ENCODE results near the gene ARHGAP6. TPM values are rescaled to one million over a fixed set of nuclear protein-coding genes. Genes with fewer than 3 reads are reported as not detected.

The ARHGAP6 gene
- total RNA-seq, 1 donor from 2014 or later, result 1.2 TPM

DNA sequence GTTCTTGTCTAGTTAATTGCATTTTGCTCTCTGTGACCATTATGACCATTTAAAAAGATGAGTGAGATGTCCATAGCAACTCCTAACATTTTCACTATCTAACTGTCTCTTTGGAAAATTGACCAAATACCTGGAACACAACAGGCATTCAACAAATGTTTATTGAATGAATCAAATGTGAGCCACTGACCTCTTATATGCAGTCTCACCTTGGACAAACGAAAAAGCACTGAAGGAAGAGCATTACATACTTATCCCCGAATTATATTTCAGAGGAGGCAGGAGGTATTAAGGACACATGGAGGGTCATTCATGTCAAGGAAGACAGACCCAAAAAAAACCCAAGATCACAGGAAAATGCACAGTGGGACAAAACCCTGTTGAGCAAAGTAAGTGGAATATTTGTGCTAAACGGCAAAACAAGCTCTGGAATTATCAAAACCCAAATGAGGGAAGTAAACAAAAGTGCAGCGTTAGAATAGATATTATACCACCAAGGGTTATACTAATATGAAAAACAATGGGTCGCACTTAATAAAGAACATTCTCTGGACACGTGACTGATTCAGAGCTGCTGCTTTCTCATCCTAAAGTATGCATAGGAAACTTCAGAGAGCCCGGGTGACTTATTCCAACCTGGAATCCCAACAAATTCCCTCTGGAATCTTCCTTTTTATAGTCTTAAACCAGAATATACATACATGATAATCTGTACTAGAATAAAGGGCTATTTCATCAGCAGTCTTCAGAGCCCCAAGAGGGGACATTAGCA lies 240.6 kb downstream of the ARHGAP6 start:
- no peak overlapping the region for H3K4me3 Mint-ChIP-seq

DNA sequence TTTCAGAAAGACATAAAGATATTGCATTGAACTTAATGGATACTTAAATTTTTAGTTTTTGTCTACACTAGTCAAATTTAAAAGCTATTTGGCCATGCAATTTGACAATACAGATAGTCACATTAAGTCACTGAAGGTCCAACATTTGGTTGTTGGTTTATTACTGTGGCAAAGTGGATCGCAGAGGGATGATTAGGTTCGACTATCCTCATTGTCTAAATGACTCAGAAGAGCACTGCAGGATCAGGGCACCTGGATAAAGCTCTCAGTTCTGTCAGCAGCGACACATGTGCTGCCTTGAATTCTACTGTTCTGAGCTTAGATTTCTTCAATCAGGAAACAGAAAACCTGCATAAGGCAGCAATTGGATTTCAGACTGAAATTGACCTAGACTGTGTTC lies 241.8 kb downstream of the ARHGAP6 start:
- no peak overlapping the region for H3K4me3 ChIP-seq
- no peak overlapping the region for H3K27ac Mint-ChIP-seq
- no peaks in the 10 kb centered on the region for H3F3A ChIP-seq (ENCODE audit: low read depth)
- H3K4me3 Mint-ChIP-seq, result no peak overlapping the region
- H3K27me3 ChIP-seq, result peaks cover 41% of the 10 kb centered on the region
- no peaks in the 10 kb centered on the region for H3K36me3 Mint-ChIP-seq
- DNase-seq (ENCODE audit: low spot score), result no peak
- no peak overlapping the region for H3K27ac ChIP-seq
- H3K9ac ChIP-seq, result no peak overlapping the region
- H4K20me1 ChIP-seq (ENCODE audit: low read depth), result no peaks in the 10 kb centered on the region
- no peaks in the 10 kb centered on the region for H3K4me1 ChIP-seq
- no peaks in the 10 kb centered on the region for H3K79me2 ChIP-seq (ENCODE audit: low read depth)
- H3K4me1 Mint-ChIP-seq, result peaks cover 7% of the 10 kb centered on the region
- TF ChIP-seq EZH2phosphoT487 (IDR thresholded peaks at IDR 0.05) (no peak), EZH2 (IDR thresholded peaks at IDR 0.05) (no peak)
- TF ChIP-seq, protein P1, sequence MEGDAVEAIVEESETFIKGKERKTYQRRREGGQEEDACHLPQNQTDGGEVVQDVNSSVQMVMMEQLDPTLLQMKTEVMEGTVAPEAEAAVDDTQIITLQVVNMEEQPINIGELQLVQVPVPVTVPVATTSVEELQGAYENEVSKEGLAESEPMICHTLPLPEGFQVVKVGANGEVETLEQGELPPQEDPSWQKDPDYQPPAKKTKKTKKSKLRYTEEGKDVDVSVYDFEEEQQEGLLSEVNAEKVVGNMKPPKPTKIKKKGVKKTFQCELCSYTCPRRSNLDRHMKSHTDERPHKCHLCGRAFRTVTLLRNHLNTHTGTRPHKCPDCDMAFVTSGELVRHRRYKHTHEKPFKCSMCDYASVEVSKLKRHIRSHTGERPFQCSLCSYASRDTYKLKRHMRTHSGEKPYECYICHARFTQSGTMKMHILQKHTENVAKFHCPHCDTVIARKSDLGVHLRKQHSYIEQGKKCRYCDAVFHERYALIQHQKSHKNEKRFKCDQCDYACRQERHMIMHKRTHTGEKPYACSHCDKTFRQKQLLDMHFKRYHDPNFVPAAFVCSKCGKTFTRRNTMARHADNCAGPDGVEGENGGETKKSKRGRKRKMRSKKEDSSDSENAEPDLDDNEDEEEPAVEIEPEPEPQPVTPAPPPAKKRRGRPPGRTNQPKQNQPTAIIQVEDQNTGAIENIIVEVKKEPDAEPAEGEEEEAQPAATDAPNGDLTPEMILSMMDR (IDR thresholded peaks at IDR 0.05), result no peak
- H3K9me3 Mint-ChIP-seq, result peaks cover 7% of the 10 kb centered on the region
- no peak overlapping the region for H3K4me2 ChIP-seq
- peaks cover 2% of the 10 kb centered on the region for H3K27me3 Mint-ChIP-seq (ENCODE audit: insufficient read depth, low read depth)
- H3K36me3 ChIP-seq, result no peaks in the 10 kb centered on the region
- H3K9me3 ChIP-seq (ENCODE audit: low read depth), result no peaks in the 10 kb centered on the region
- H2AFZ ChIP-seq (replicated peaks), result no peak overlapping the region

More for the DNA sequence above, 240.6 kb downstream of the ARHGAP6 start:
- H3K9me3 ChIP-seq (ENCODE audit: low read depth), result no peaks in the 10 kb centered on the region
- no peak overlapping the region for H3K4me2 ChIP-seq
- Mint-ChIP-seq H3K9me3 (peaks cover 7% of the 10 kb centered on the region), H3K27me3 (ENCODE audit: insufficient read depth, low read depth) (peaks cover 2% of the 10 kb centered on the region), H3K36me3 (no peaks in the 10 kb centered on the region), H3K27ac (no peak overlapping the region), H3K4me1 (peaks cover 7% of the 10 kb centered on the region)
- H3K79me2 ChIP-seq (ENCODE audit: low read depth), result no peaks in the 10 kb centered on the region
- H3K27ac ChIP-seq, result no peak overlapping the region
- no peaks in the 10 kb centered on the region for H4K20me1 ChIP-seq (ENCODE audit: low read depth)
- DNase-seq (ENCODE audit: low spot score), result no peak
- TF ChIP-seq EZH2phosphoT487 (IDR thresholded peaks at IDR 0.05) (no peak), EZH2 (IDR thresholded peaks at IDR 0.05) (no peak)
- TF ChIP-seq, protein P1 (IDR thresholded peaks at IDR 0.05), result no peak
- H3K4me1 ChIP-seq, result no peaks in the 10 kb centered on the region
- H3K36me3 ChIP-seq, result no peaks in the 10 kb centered on the region
- no peaks in the 10 kb centered on the region for H3F3A ChIP-seq (ENCODE audit: low read depth)
- no peak overlapping the region for H3K9ac ChIP-seq
- H2AFZ ChIP-seq (replicated peaks), result no peak overlapping the region
- peaks cover 42% of the 10 kb centered on the region for H3K27me3 ChIP-seq
- no peak overlapping the region for H3K4me3 ChIP-seq

DNA sequence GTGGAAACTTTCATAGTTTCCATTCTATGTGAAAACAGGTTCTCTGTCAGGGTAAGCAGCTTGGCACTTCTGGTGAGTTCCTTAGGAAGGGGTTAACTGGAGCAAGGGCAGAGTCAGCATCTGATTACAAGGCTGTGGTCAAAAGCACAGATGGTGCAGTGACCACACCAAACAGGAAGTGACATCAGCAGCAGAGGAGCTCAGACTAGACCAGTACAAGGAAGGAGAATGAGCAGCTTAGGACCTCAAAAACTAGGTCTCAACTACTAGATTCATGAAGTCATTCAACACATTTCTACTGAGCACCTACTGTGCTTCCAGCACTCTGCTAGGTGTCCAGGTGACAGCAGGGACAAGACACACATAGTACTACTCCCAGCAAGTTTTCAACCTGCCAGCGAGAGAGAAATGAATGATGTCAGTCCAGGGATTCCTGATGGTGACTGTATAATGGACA lies 242.3 kb downstream of the ARHGAP6 start:
- no peaks in the 10 kb centered on the region for H3K36me3 Mint-ChIP-seq
- Histone ChIP-seq H3K4me2 (no peak overlapping the region), H4K20me1 (ENCODE audit: low read depth) (no peaks in the 10 kb centered on the region), H3K4me1 (no peaks in the 10 kb centered on the region), H3K36me3 (no peaks in the 10 kb centered on the region), H3F3A (ENCODE audit: low read depth) (no peaks in the 10 kb centered on the region), H3K79me2 (ENCODE audit: low read depth) (no peaks in the 10 kb centered on the region), H2AFZ (replicated peaks) (no peak overlapping the region), H3K9ac (no peak overlapping the region), H3K27ac (no peak overlapping the region), H3K9me3 (ENCODE audit: low read depth) (no peaks in the 10 kb centered on the region), H3K4me3 (no peak overlapping the region), H3K27me3 (peaks cover 35% of the 10 kb centered on the region)
- H3K27me3 Mint-ChIP-seq (ENCODE audit: insufficient read depth, low read depth), result peaks cover 2% of the 10 kb centered on the region
- DNase-seq (ENCODE audit: low spot score), result no peak
- TF ChIP-seq EZH2 (IDR thresholded peaks at IDR 0.05), result no peak
- no peak for TF ChIP-seq EZH2phosphoT487 (IDR thresholded peaks at IDR 0.05)
- TF ChIP-seq, protein P1 (IDR thresholded peaks at IDR 0.05), result no peak
- H3K4me3 Mint-ChIP-seq, result no peak overlapping the region
- H3K4me1 Mint-ChIP-seq, result peaks cover 7% of the 10 kb centered on the region
- H3K9me3 Mint-ChIP-seq, result peaks cover 7% of the 10 kb centered on the region
- H3K27ac Mint-ChIP-seq, result no peak overlapping the region

Measured in neural progenitor cell (in vitro differentiated cells).